IMR-90 (cell line): ENCODE measurements around the gene PLPP1. TPM values are rescaled to one million over a fixed set of nuclear protein-coding genes. Genes with fewer than 3 reads are reported as not detected.

ENCODE experiments used
- ATAC-seq: fragments of 200-7000 bp; cut with Tn5 transposase; 2 replicates; pipeline ENCODE4 v1.9.1; 2020; ENCODE audit warnings: low read depth, mild to moderate bottlenecking, moderate library complexity
- BruUV-seq: library from RNA; stranded (reverse); fragments of 400-500 nt; replicated peaks from 2 replicates; lab custom pipeline; 2021; lab: Mats Ljungman, UMichigan
- CTCF ChIA-PET: fragments of 300-600 bp; formaldehyde crosslinking; extraction: SDS; loops from one replicate; lab custom pipeline; 2021; ENCODE audit warnings: antibody characterized with exemption; lab: Yijun Ruan, JAX
- POLR2A ChIA-PET: fragments of 300-600 bp; sonication (Branson Sonifier 250); formaldehyde crosslinking; loops from one replicate; lab custom pipeline; 2022; ENCODE audit warnings: antibody characterized with exemption; ENCODE audit not compliant: unreplicated experiment; lab: Charles Lee
- DNase-seq: peaks from one replicate; pipeline ENCODE4 v3.0.0; 2013
- H2AFZ ChIP-seq: replicated peaks from 2 replicates; pipeline ENCODE3; 2013; ENCODE audit warnings: low read length, mild to moderate bottlenecking; ENCODE audit not compliant: poor library complexity
- H2AK5ac ChIP-seq: 2 replicates; pipeline ENCODE4 v1.6.1; 2013; ENCODE audit warnings: low read depth, low read length, inconsistent platforms
- H2AK9ac ChIP-seq: replicated peaks from 2 replicates; pipeline ENCODE3; 2013; ENCODE audit warnings: mild to moderate bottlenecking, low read depth, low read length, moderate library complexity; ENCODE audit not compliant: poor library complexity
- H2BK120ac ChIP-seq: 2 replicates; pipeline ENCODE4 v1.6.1; 2013; ENCODE audit warnings: low read depth, low read length, inconsistent platforms
- H2BK15ac ChIP-seq: 3 replicates; pipeline ENCODE4 v1.6.1; 2013; ENCODE audit warnings: low read depth, low read length, inconsistent platforms
- H2BK20ac ChIP-seq: 2 replicates; pipeline ENCODE4 v1.6.1; 2013; ENCODE audit warnings: low read depth, mild to moderate bottlenecking, inconsistent platforms, low read length, moderate library complexity
- H2BK5ac ChIP-seq: 2 replicates; pipeline ENCODE4 v1.6.1; 2013; ENCODE audit warnings: mild to moderate bottlenecking, low read depth, low read length, inconsistent platforms; ENCODE audit not compliant: poor library complexity, severe bottlenecking
- H3K14ac ChIP-seq: replicated peaks from 2 replicates; pipeline ENCODE4 v1.6.1; 2013; ENCODE audit warnings: low read depth, low read length, inconsistent platforms
- H3K18ac ChIP-seq: 2 replicates; pipeline ENCODE4 v1.6.1; 2013; ENCODE audit warnings: low read depth, low read length, control low read depth
- H3K23ac ChIP-seq: 2 replicates; pipeline ENCODE4 v1.6.1; 2013; ENCODE audit warnings: low read depth, low read length, inconsistent platforms
- H3K27ac ChIP-seq: 2 replicates; pipeline ENCODE4 v1.5.1; 2013; ENCODE audit warnings: mild to moderate bottlenecking, control low read depth, low read length; ENCODE audit not compliant: insufficient read depth
- H3K27me3 ChIP-seq: 2 replicates; pipeline ENCODE4 v1.6.1; 2013; ENCODE audit warnings: low read length; ENCODE audit not compliant: control insufficient read depth, insufficient read depth
- H3K36me3 ChIP-seq: 2 replicates; pipeline ENCODE4 v1.6.1; 2013; ENCODE audit warnings: low read length, mixed read lengths; ENCODE audit not compliant: control insufficient read depth, insufficient read depth
- H3K4ac ChIP-seq: 2 replicates; pipeline ENCODE4 v1.6.1; 2013; ENCODE audit warnings: low read depth, low read length, inconsistent platforms
- H3K4me1 ChIP-seq: 2 replicates; pipeline ENCODE4 v1.6.1; 2013; ENCODE audit warnings: low read length, mixed read lengths; ENCODE audit not compliant: control insufficient read depth, insufficient read depth
- H3K4me2 ChIP-seq: 2 replicates; pipeline ENCODE4 v1.6.1; 2013; ENCODE audit warnings: low read depth, mild to moderate bottlenecking, control low read depth, low read length, moderate library complexity
- H3K4me3 ChIP-seq: 2 replicates; pipeline ENCODE4 v1.5.1; 2013; ENCODE audit warnings: low read depth, mild to moderate bottlenecking, control low read depth, low read length, moderate library complexity; ENCODE audit not compliant: insufficient read depth
- H3K56ac ChIP-seq: 2 replicates; pipeline ENCODE4 v1.6.1; 2013; ENCODE audit warnings: low read length, inconsistent platforms; ENCODE audit not compliant: insufficient read depth; ENCODE audit errors: extremely low read depth
- H3K79me1 ChIP-seq, 2 experiments: 2 replicates each; pipeline ENCODE4 v1.6.1; 2013; ENCODE audit warnings: low read length in 2 of 2, inconsistent platforms in 1 of 2, low read depth in 1 of 2
- H3K9ac ChIP-seq: 2 replicates; pipeline ENCODE4 v1.6.1; 2013; ENCODE audit warnings: low read depth, low read length, control low read depth
- H3K9me1 ChIP-seq: 2 replicates; pipeline ENCODE4 v1.6.1; 2013; ENCODE audit warnings: low read length, inconsistent platforms; ENCODE audit not compliant: insufficient read depth
- H3K9me3 ChIP-seq: 2 replicates; pipeline ENCODE4 v1.6.1; 2013; ENCODE audit warnings: low read length; ENCODE audit not compliant: control insufficient read depth, insufficient read depth
- H4K20me1 ChIP-seq: 2 replicates; pipeline ENCODE4 v1.6.1; 2013; ENCODE audit warnings: low read length, inconsistent platforms; ENCODE audit not compliant: insufficient read depth
- H4K5ac ChIP-seq: 2 replicates; pipeline ENCODE4 v1.6.1; 2013; ENCODE audit warnings: mild to moderate bottlenecking, low read depth, low read length, control low read depth
- H4K8ac ChIP-seq, 2 experiments: 2 replicates each; pipeline ENCODE4 v1.6.1; 2013; ENCODE audit warnings: low read depth in 2 of 2, low read length in 2 of 2, control low read depth in 1 of 2, inconsistent platforms in 1 of 2
- H4K91ac ChIP-seq: 2 replicates; pipeline ENCODE4 v1.6.1; 2013; ENCODE audit warnings: low read depth, low read length, inconsistent platforms; ENCODE audit not compliant: insufficient read depth
- CTCF ChIP-seq: conservative IDR thresholded peaks from 2 replicates; pipeline ENCODE4 v1.5.1; 2012; ENCODE audit warnings: mild to moderate bottlenecking, low read depth, low read length, improper control_type of control experiment
- MAFK ChIP-seq: IDR thresholded peaks from 2 replicates; pipeline ENCODE4 v1.6.1; 2012; ENCODE audit warnings: low read depth, low read length, improper control_type of control experiment
- RCOR1 ChIP-seq: IDR thresholded peaks from 2 replicates; pipeline ENCODE4 v1.6.1; 2012; ENCODE audit warnings: mild to moderate bottlenecking, low read length, improper control_type of control experiment; ENCODE audit not compliant: insufficient replicate concordance
- USF2 ChIP-seq: fragments of 150-350 bp; IDR thresholded peaks from 2 replicates; pipeline ENCODE4 v1.6.1; 2017; ENCODE audit warnings: mild to moderate bottlenecking, antibody characterized with exemption, low read length, low read depth
- WGBS, 2 experiments: methylation state at CpG; one replicate each; pipeline versions ENCODE4 v1.1.5 to v1.1.7; 2013; ENCODE audit warnings: missing lambda C conversion rate in 2 of 2; ENCODE audit not compliant: insufficient read length in 1 of 2; ENCODE audit errors: extremely low coverage in 2 of 2; 5-methylcytosine and 5-hydroxymethylcytosine counted together
- dilution Hi-C: fragments of 300-500 bp; cut with HindIII; formaldehyde crosslinking; loops from one replicate; pipeline ENCODE4 v1.14.3; 2018; ENCODE audit warnings: low sequenced_read_pairs; ENCODE audit not compliant: unreplicated experiment
- in situ Hi-C: fragments of 300-500 bp; cut with MboI; formaldehyde crosslinking; loops from 3 replicates; pipeline ENCODE4 v1.14.3; 2019; ENCODE audit warnings: low sequenced_read_pairs, inconsistent platforms, mixed read lengths
- intact Hi-C: fragments of 100-400 bp; cut with micrococcal nuclease; formaldehyde crosslinking; loops from 2 replicates; pipeline ENCODE4 v1.10.0; 2022
- polyA plus RNA-seq, 3 experiments: library from polyadenylated mRNA; depleted of rRNA; stranded (reverse); fragments of >200 nt; gene quantifications; 2 replicates each; pipeline ENCODE4 v1.2.3, GENCODE V29; 2012; ENCODE audit warnings: low replicate concordance in 1 of 3
- total RNA-seq: library from RNA; depleted of rRNA; stranded (reverse); fragments of >200 nt; gene quantifications from 2 replicates; pipeline ENCODE4 v1.2.3, GENCODE V29; 2012
- TF ChIP-seq, protein P1 (sequence below): fragments of 150-350 bp; IDR thresholded peaks from 2 replicates; pipeline ENCODE4 v1.6.1; 2016; ENCODE audit warnings: low read depth, mild to moderate bottlenecking, low read length, moderate library complexity, borderline replicate concordance

The PLPP1 gene
- total and polyA plus RNA-seq, 2 of the 4 experiments (the other 2 are of a cell fraction): 19.2 to 21.3 TPM

DNA sequence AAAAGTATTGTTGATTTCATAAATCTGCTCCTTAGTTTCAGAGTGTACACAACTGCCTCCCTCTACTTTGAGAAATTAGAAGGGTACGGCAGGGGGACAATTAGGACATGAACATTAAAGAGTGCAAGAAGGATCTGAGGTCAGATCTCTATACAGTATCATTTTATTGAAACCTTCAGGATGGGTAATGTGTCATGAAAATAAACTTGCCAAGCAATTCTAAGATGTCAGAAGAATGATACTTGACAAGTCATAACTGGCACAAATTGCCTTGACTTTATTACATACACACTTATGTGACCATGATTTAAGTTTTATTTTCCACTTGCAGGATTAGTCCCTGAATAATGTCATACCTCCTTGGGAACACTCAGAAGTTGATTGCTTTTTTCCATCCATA, 92.8 kb downstream of the PLPP1 start:
- WGBS, 2 experiments: no CpG with 5 or more reads among the region's 1 CpG
- no peak overlapping the region for H4K91ac ChIP-seq
- H4K8ac ChIP-seq: no peak overlapping the region
- peaks cover 16% of the 10 kb centered on the region for H3K4me1 ChIP-seq
- peaks cover 3% of the 10 kb centered on the region; the same call in 1 of the 2 replicates for H4K20me1 ChIP-seq
- CTCF ChIA-PET: no interaction called here
- dilution Hi-C loops (no loop called here), in situ Hi-C loops (no loop called here), intact Hi-C loops (no loop called here)
- H3K4me3 ChIP-seq: no peak overlapping the region
- no peak overlapping the region for H3K4me2 ChIP-seq
- no peaks in the 10 kb centered on the region for H3K27me3 ChIP-seq
- no peak overlapping the region for H3K18ac ChIP-seq
- no TSS peak for BruUV-seq
- ATAC-seq (no peak), DNase-seq (no peak)
- no peaks in the 10 kb centered on the region for H3K9me3 ChIP-seq
- H4K5ac ChIP-seq: no peak overlapping the region
- H3K9me1 ChIP-seq: peaks cover 6% of the 10 kb centered on the region; the same call in 1 of the 2 replicates
- H2AK9ac ChIP-seq: no peak overlapping the region
- H2BK20ac ChIP-seq: no peak overlapping the region
- no peak overlapping the region for H3K9ac ChIP-seq
- no peak overlapping the region for H2BK120ac ChIP-seq
- no peak overlapping the region for H2BK5ac ChIP-seq
- H2AFZ ChIP-seq: no peak overlapping the region
- no peak overlapping the region for H2BK15ac ChIP-seq
- H3K27ac ChIP-seq: no peak overlapping the region
- POLR2A ChIA-PET: no interaction called here
- H3K23ac ChIP-seq: no peak overlapping the region
- no peaks in the 10 kb centered on the region; a peak in 1 of 4 replicates for H3K79me1 ChIP-seq
- peaks cover 7% of the 10 kb centered on the region for H3K36me3 ChIP-seq
- no peak overlapping the region for H3K4ac ChIP-seq
- H3K56ac ChIP-seq: no peak overlapping the region
- no peak overlapping the region for H3K14ac ChIP-seq
- H2AK5ac ChIP-seq: no peak overlapping the region
- no peak for TF ChIP-seq RCOR1
- TF ChIP-seq, protein P1, sequence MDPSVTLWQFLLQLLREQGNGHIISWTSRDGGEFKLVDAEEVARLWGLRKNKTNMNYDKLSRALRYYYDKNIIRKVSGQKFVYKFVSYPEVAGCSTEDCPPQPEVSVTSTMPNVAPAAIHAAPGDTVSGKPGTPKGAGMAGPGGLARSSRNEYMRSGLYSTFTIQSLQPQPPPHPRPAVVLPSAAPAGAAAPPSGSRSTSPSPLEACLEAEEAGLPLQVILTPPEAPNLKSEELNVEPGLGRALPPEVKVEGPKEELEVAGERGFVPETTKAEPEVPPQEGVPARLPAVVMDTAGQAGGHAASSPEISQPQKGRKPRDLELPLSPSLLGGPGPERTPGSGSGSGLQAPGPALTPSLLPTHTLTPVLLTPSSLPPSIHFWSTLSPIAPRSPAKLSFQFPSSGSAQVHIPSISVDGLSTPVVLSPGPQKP: no peak
- no peak for TF ChIP-seq CTCF
- no peak for TF ChIP-seq MAFK
- no peak for TF ChIP-seq USF2
